ENCODE measurements around the gene TUBB2B. TPM values are rescaled to one million over a fixed set of nuclear protein-coding genes. Genes with fewer than 3 reads are reported as not detected.

TUBB2B gene
- total RNA-seq, 1 experiment from 2014 or later: 0.86 TPM

GRCh38 chr6:3190779-3191178 lies 36.7 kb downstream of the TUBB2B start:
- TF ChIP-seq RAD21 (IDR thresholded peaks at IDR 0.05; ENCODE audit: low read depth) (no peak), ELF1 (IDR thresholded peaks at IDR 0.05; ENCODE audit: borderline replicate concordance, low read depth) (no peak), CEBPB (IDR thresholded peaks at IDR 0.05; ENCODE audit: low read depth) (no peak), EGR1 (IDR thresholded peaks at IDR 0.05; ENCODE audit: low read depth) (no peak), YY1 (IDR thresholded peaks at IDR 0.05; ENCODE audit: extremely low read depth, insufficient replicate concordance, low read depth, low read length) (no peak), FOSL1 (IDR thresholded peaks at IDR 0.05; ENCODE audit: low read depth) (no peak), REST (IDR thresholded peaks at IDR 0.05; ENCODE audit: low read depth) (no peak)
- TF ChIP-seq, protein P1, sequence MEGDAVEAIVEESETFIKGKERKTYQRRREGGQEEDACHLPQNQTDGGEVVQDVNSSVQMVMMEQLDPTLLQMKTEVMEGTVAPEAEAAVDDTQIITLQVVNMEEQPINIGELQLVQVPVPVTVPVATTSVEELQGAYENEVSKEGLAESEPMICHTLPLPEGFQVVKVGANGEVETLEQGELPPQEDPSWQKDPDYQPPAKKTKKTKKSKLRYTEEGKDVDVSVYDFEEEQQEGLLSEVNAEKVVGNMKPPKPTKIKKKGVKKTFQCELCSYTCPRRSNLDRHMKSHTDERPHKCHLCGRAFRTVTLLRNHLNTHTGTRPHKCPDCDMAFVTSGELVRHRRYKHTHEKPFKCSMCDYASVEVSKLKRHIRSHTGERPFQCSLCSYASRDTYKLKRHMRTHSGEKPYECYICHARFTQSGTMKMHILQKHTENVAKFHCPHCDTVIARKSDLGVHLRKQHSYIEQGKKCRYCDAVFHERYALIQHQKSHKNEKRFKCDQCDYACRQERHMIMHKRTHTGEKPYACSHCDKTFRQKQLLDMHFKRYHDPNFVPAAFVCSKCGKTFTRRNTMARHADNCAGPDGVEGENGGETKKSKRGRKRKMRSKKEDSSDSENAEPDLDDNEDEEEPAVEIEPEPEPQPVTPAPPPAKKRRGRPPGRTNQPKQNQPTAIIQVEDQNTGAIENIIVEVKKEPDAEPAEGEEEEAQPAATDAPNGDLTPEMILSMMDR (IDR thresholded peaks at IDR 0.05 in 2 of 3, conservative IDR thresholded peaks at IDR 0.05 in 1 of 3; ENCODE audit: borderline replicate concordance in 1 of 3, insufficient read depth in 1 of 3, low read depth in 2 of 3, low read length in 2 of 3): no peak
- TF ChIP-seq, protein P2, sequence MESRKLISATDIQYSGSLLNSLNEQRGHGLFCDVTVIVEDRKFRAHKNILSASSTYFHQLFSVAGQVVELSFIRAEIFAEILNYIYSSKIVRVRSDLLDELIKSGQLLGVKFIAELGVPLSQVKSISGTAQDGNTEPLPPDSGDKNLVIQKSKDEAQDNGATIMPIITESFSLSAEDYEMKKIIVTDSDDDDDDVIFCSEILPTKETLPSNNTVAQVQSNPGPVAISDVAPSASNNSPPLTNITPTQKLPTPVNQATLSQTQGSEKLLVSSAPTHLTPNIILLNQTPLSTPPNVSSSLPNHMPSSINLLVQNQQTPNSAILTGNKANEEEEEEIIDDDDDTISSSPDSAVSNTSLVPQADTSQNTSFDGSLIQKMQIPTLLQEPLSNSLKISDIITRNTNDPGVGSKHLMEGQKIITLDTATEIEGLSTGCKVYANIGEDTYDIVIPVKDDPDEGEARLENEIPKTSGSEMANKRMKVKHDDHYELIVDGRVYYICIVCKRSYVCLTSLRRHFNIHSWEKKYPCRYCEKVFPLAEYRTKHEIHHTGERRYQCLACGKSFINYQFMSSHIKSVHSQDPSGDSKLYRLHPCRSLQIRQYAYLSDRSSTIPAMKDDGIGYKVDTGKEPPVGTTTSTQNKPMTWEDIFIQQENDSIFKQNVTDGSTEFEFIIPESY (IDR thresholded peaks at IDR 0.05; ENCODE audit: extremely low read depth, insufficient replicate concordance, low read length): no peak
- Histone ChIP-seq H3K9ac (ENCODE audit: low read length) (no peak overlapping the region), H3K4me1 (ENCODE audit: control insufficient read depth in 1 of 2, insufficient read depth in 2 of 2, low read length in 2 of 2) (peaks cover 7 to 28% of the 10 kb centered on the region in 2 experiments; a peak in 3 of 4 replicates), H3K27me3 (ENCODE audit: insufficient read depth, low read length) (no peaks in the 10 kb centered on the region), H3K9me3 (ENCODE audit: control insufficient read depth in 1 of 2, insufficient read depth in 1 of 2, low read depth in 1 of 2, low read length in 2 of 2) (no peaks in the 10 kb centered on the region; a peak in 1 of 4 replicates), H3K4me3 (replicated peaks in 1 of 2; ENCODE audit: low read depth in 1 of 2, low read length in 2 of 2) (no peak overlapping the region), H3K9me2 (ENCODE audit: insufficient read depth) (no peaks in the 10 kb centered on the region), H3K79me2 (ENCODE audit: insufficient read depth, low read length) (no peaks in the 10 kb centered on the region), H3K4me2 (ENCODE audit: low read length) (no peak overlapping the region), H4K20me1 (ENCODE audit: insufficient read depth) (no peaks in the 10 kb centered on the region), H2AFZ (ENCODE audit: low read depth, low read length, poor library complexity, severe bottlenecking) (no peak overlapping the region), H3K36me3 (ENCODE audit: control insufficient read depth in 1 of 2, insufficient read depth in 2 of 2, low read length in 2 of 2) (no peaks in the 10 kb centered on the region), H3K27ac (ENCODE audit: low read depth, low read length) (no peak overlapping the region)
- ChIA-PET POLR2A (no interaction called here), RAD21 (ENCODE audit: low non-redundant PET in 1 of 2, low total read pairs in 2 of 2, uncharacterized antibody in 2 of 2, unreplicated experiment in 2 of 2) (no interaction called here), CTCF (no interaction called here)
- no TSS peak for BruUV-seq (replicated peaks)
- intact Hi-C loops (cut with micrococcal nuclease): no loop called here
- ATAC-seq: no peak
- no peak for DNase-seq (ENCODE audit: low read depth, low spot score)

Data from HCT116 (cell line).